HepG2 (cell line): Measurements from ENCODE around the gene INO80E. TPM values are rescaled to one million over a fixed set of nuclear protein-coding genes. Genes with fewer than 3 reads are reported as not detected.
A peak's percentile ranks its signal among the peaks of the same experiment; 100 is the strongest.

Source experiments
- ATAC-seq: fragments of 200-7000 bp; cut with Tn5 transposase; 3 replicates; pipeline ENCODE4 v1.9.1; 2020; ENCODE audit warnings: mild to moderate bottlenecking, moderate library complexity
- BruUV-seq: library from RNA; stranded (reverse); fragments of 400-500 nt; replicated peaks from 2 replicates; lab custom pipeline; 2021; lab: Mats Ljungman, UMichigan
- CTCF ChIA-PET: fragments of 300-600 bp; formaldehyde crosslinking; extraction: SDS; loops from one replicate; lab custom pipeline; 2021; ENCODE audit warnings: low total read pairs, inconsistent platforms, low intra/inter-chr PET ratio; lab: Yijun Ruan, JAX
- POLR2A ChIA-PET: fragments of 350-600 bp; sonication (Branson Sonifier 250); formaldehyde crosslinking; loops from one replicate; lab custom pipeline; 2020; ENCODE audit warnings: antibody characterized with exemption, inconsistent platforms; lab: Yijun Ruan, JAX
- DNase-seq: peaks from one replicate; pipeline ENCODE4 v3.0.0-alpha.2; 2015; ENCODE audit warnings: low spot score
- FAIRE-seq: peaks from 3 replicates; lab custom pipeline; 2011; peaks lifted over from hg19 to GRCh38; lab: Jason Lieb, UNC
- H2AFZ ChIP-seq: one replicate; pipeline ENCODE4 v1.6.1; 2011; ENCODE audit warnings: low read length, inconsistent platforms
- H3K27ac ChIP-seq: fragments of 300-600 bp; 3 replicates; pipeline ENCODE4 v1.8.0; 2011; ENCODE audit warnings: mixed run types, mild to moderate bottlenecking, mixed read lengths, low read length, inconsistent platforms; ENCODE audit not compliant: insufficient read depth; ENCODE audit errors: extremely low read length
- H3K27me3 ChIP-seq, 2 experiments: fragments of 200-600 bp in 1 of 2; 2 replicates in 1 of 2; 3 replicates in 1 of 2; pipeline versions ENCODE4 v1.6.0 to v1.8.0; 2011; ENCODE audit warnings: low read length in 2 of 2, mild to moderate bottlenecking in 2 of 2, moderate library complexity in 2 of 2, inconsistent platforms in 1 of 2; ENCODE audit not compliant: insufficient read depth in 2 of 2, control insufficient read depth in 1 of 2
- H3K36me3 ChIP-seq, 2 experiments: fragments of 200-600 bp in 1 of 2; replicated peaks in 1 of 2; 2 replicates in 1 of 2; 3 replicates in 1 of 2; pipeline versions ENCODE4 v1.5.1 to v1.8.0; 2011; ENCODE audit warnings: low read length in 2 of 2, inconsistent platforms in 1 of 2; ENCODE audit not compliant: insufficient read depth in 2 of 2, control insufficient read depth in 1 of 2
- H3K4me1 ChIP-seq: 2 replicates; pipeline ENCODE4 v1.5.1; 2012; ENCODE audit warnings: low read length, inconsistent platforms; ENCODE audit not compliant: insufficient read depth
- H3K4me2 ChIP-seq: 2 replicates; pipeline ENCODE4 v1.6.0; 2011; ENCODE audit warnings: low read depth, low read length, inconsistent platforms
- H3K4me3 ChIP-seq, 3 experiments: fragments of 200-600 bp in 1 of 3; sonication (generic), shearing (Covaris generic) in 1 of 3; replicated peaks in 1 of 3; 2 replicates each; pipeline ENCODE4 v1.5.1; 2011 to 2016; ENCODE audit warnings: low read length in 3 of 3, inconsistent platforms in 2 of 3, low read depth in 2 of 3, mild to moderate bottlenecking in 2 of 3, control low read depth in 1 of 3, mixed read lengths in 1 of 3; ENCODE audit not compliant: insufficient read depth in 1 of 3
- H3K79me2 ChIP-seq: one replicate; pipeline ENCODE4 v1.6.1; 2011; ENCODE audit warnings: low read length, inconsistent platforms; ENCODE audit not compliant: insufficient read depth
- H3K9ac ChIP-seq: 2 replicates; pipeline ENCODE4 v1.6.0; 2011; ENCODE audit warnings: mild to moderate bottlenecking, low read depth, low read length, inconsistent platforms; ENCODE audit not compliant: insufficient read depth
- H3K9me3 ChIP-seq: 2 replicates; pipeline ENCODE4 v1.5.1; 2012; ENCODE audit warnings: mild to moderate bottlenecking, low read length
- H4K20me1 ChIP-seq: 2 replicates; pipeline ENCODE4 v1.6.0; 2011; ENCODE audit warnings: inconsistent platforms, mild to moderate bottlenecking, low read length, moderate library complexity; ENCODE audit not compliant: insufficient read depth
- AGO2 ChIP-seq: fragments of 200-400 bp; formaldehyde crosslinking; optimal IDR thresholded peaks from 2 replicates; pipeline ENCODE3; 2017; ENCODE audit warnings: mild to moderate bottlenecking, low read depth, low read length, moderate library complexity
- CTCF ChIP-seq: sonication (generic); formaldehyde crosslinking; IDR thresholded peaks from 2 replicates; pipeline ENCODE4 v1.5.0; 2020; ENCODE audit warnings: mild to moderate bottlenecking, missing genetic modification reagents, moderate library complexity
- PRMT3 ChIP-seq: sonication (generic); formaldehyde crosslinking; IDR thresholded peaks from 2 replicates; pipeline ENCODE4 v1.8.1; 2022; ENCODE audit warnings: low read depth, mild to moderate bottlenecking, moderate library complexity, missing genetic modification reagents, borderline replicate concordance
- PTBP1 ChIP-seq: fragments of 200-400 bp; formaldehyde crosslinking; IDR thresholded peaks from 2 replicates; pipeline ENCODE4 v1.6.1; 2018; ENCODE audit warnings: low read length, low read depth; ENCODE audit not compliant: poor library complexity, severe bottlenecking
- RBFOX2 ChIP-seq: fragments of 200-400 bp; formaldehyde crosslinking; IDR thresholded peaks from 2 replicates; pipeline ENCODE4 v1.6.1; 2017; ENCODE audit warnings: low read depth, mild to moderate bottlenecking, low read length
- ZNF101 ChIP-seq: sonication (generic); formaldehyde crosslinking; IDR thresholded peaks from 2 replicates; pipeline ENCODE4 v1.4.0; 2020; ENCODE audit warnings: mild to moderate bottlenecking, low read depth, missing genetic modification reagents, borderline replicate concordance
- ZNF317 ChIP-seq: sonication (generic); formaldehyde crosslinking; IDR thresholded peaks from 2 replicates; pipeline ENCODE4 v1.5.0; 2020; ENCODE audit warnings: mild to moderate bottlenecking, missing genetic modification reagents
- ZNF33A ChIP-seq: sonication (generic); formaldehyde crosslinking; IDR thresholded peaks from 2 replicates; pipeline ENCODE4 v1.5.1; 2020; ENCODE audit warnings: missing genetic modification reagents, mild to moderate bottlenecking, moderate library complexity, borderline replicate concordance
- ZNF687 ChIP-seq: sonication (generic); formaldehyde crosslinking; IDR thresholded peaks from 2 replicates; pipeline ENCODE4 v1.5.1; 2020; ENCODE audit warnings: mild to moderate bottlenecking, missing genetic modification reagents, moderate library complexity
- WGBS: methylation state at CpG from one replicate; pipeline ENCODE4 v1.1.6; 2017; ENCODE audit warnings: low lambda C conversion rate; 5-methylcytosine and 5-hydroxymethylcytosine counted together
- in situ Hi-C: cut with HindIII; loops from 2 replicates; pipeline ENCODE4 v1.10.0; 2017; ENCODE audit warnings: low pct_unique_long_range_greater_than_20kb; ENCODE audit not compliant: extremely low pct_ligation_motif_present
- intact Hi-C: fragments of 100-400 bp; cut with micrococcal nuclease; formaldehyde crosslinking; loops from one replicate; pipeline ENCODE4 v1.10.0; 2022; ENCODE audit not compliant: unreplicated experiment
- polyA plus RNA-seq, 8 experiments: library from polyadenylated mRNA; depleted of rRNA in 3 of 8; stranded (reverse) in 7 of 8; unstranded in 1 of 8; fragments of >200 nt; fragmentation: Illumina TruSeq in 4 of 8; extraction: Trizol in 4 of 8; gene quantifications; 2 replicates each; pipeline versions ENCODE4 v1.2.1 to v1.2.3, GENCODE V29; 2011 to 2016; ENCODE audit warnings: low read depth in 4 of 8, missing spikeins in 1 of 8, mixed read lengths in 1 of 8; ENCODE audit not compliant: insufficient read depth in 1 of 8
- total RNA-seq, 5 experiments: library from RNA; depleted of rRNA; stranded (reverse); fragments of >200 nt; fragmentation: Illumina TruSeq; extraction: Trizol; gene quantifications; 2 replicates each; pipeline ENCODE4 v1.2.3, GENCODE V29; 2016; ENCODE audit warnings: low read depth in 1 of 5

INO80E gene
- total and polyA plus RNA-seq, 2 of the 13 experiments (the other 11 are each of a cell fraction or from before 2014, with no cell fraction given), result 25.8 to 45.6 TPM

GRCh38 chr16:30004811-30005242 is 8.8 kb downstream of the INO80E start:
- Histone ChIP-seq H3K9me3 (no peaks in the 10 kb centered on the region), H3K27me3 (peaks cover under 1 to 8% of the 10 kb centered on the region in 2 experiments; a peak in 4 of 5 replicates), H3K79me2 (no peaks in the 10 kb centered on the region), H3K4me2 (no peak overlapping the region), H3K27ac (no peak overlapping the region), H3K4me3 (no peak overlapping the region), H3K9ac (no peak overlapping the region), H2AFZ (no peak overlapping the region), H3K36me3 (peaks cover 0 to 3% of the 10 kb centered on the region in 2 experiments; a peak in 1 of 5 replicates), H3K4me1 (peaks cover 10% of the 10 kb centered on the region), H4K20me1 (no peaks in the 10 kb centered on the region)
- ATAC-seq (no peak), FAIRE-seq (no peak), DNase-seq (no peak)
- ChIA-PET CTCF (interaction anchor here (1.1 kb wide), 1 partner anchor 142 kb away, joined by 3 read pairs; no protein-coding TSS in a partner anchor), POLR2A (interaction anchor here (1.2 to 2.1 kb wide), 2 partner anchors 31 to 79 kb away, joined by 3 to 8 read pairs; partner anchors contain the start of gene TAOK2)
- BruUV-seq, result no TSS peak
- 85% methylated on average over 11 of the region's 11 CpGs for WGBS
- in situ Hi-C loops (loop anchor here (10.0 kb wide), 1 partner anchor 140 kb away; the partner anchor contains the start of gene CDIPT), intact Hi-C loops (no loop called here)
- TF ChIP-seq AGO2 (peak; percentile 51), PTBP1 (peak; percentile 10), RBFOX2 (0 out of 2 replicates have a peak, but pooled peaks have one; percentile 35), ZNF33A (CRISPR knock-in tag) (no peak)

GRCh38 chr16:30005341-30006094 is 9.5 kb downstream of the INO80E start:
- Histone ChIP-seq H3K79me2 (no peaks in the 10 kb centered on the region), H3K27me3 (peaks cover 6 to 14% of the 10 kb centered on the region in 2 experiments; a peak in 4 of 5 replicates), H4K20me1 (no peaks in the 10 kb centered on the region), H3K9ac (no peak overlapping the region), H3K4me1 (peaks cover 17% of the 10 kb centered on the region), H3K4me2 (no peak overlapping the region), H3K9me3 (no peaks in the 10 kb centered on the region), H3K27ac (no peak overlapping the region), H2AFZ (no peak overlapping the region), H3K4me3 (no peak overlapping the region), H3K36me3 (peaks cover 0 to 3% of the 10 kb centered on the region in 2 experiments; a peak in 1 of 5 replicates)
- intact Hi-C loops (no loop called here), in situ Hi-C loops (loop anchor here (10.0 kb wide), 1 partner anchor 141 kb away; the partner anchor contains the start of gene CDIPT)
- FAIRE-seq (peak; percentile 72), ATAC-seq (peak; percentile 63), DNase-seq (peak; percentile 54)
- CTCF ChIA-PET, result interaction anchor here (1.1 kb wide), 1 partner anchor 143 kb away, joined by 3 read pairs; no protein-coding TSS in a partner anchor
- BruUV-seq, result no TSS peak
- POLR2A ChIA-PET, result interaction anchor here (2.1 kb wide), 1 partner anchor 32 kb away, joined by 8 read pairs; the partner anchor contains the start of gene TAOK2
- WGBS, result 82% methylated on average over 35 of the region's 35 CpGs
- TF ChIP-seq ZNF317 (CRISPR knock-in tag), result no peak
- TF ChIP-seq ZNF101 (CRISPR knock-in tag), result no peak
- peak; percentile 33; the same call in 1 of the 2 replicates for TF ChIP-seq ZNF687 (CRISPR knock-in tag)
- TF ChIP-seq CTCF (CRISPR knock-in tag), result peak; percentile 78
- TF ChIP-seq PRMT3 (CRISPR knock-in tag), result no peak
